Measurements from ENCODE around the gene CD2. TPM values are rescaled to one million over a fixed set of nuclear protein-coding genes. Genes with fewer than 3 reads are reported as not detected.

The CD2 gene
- total RNA-seq, 4 donors from 2014 or later = 1.9 to 9.7 (median 2.6) TPM

DNA sequence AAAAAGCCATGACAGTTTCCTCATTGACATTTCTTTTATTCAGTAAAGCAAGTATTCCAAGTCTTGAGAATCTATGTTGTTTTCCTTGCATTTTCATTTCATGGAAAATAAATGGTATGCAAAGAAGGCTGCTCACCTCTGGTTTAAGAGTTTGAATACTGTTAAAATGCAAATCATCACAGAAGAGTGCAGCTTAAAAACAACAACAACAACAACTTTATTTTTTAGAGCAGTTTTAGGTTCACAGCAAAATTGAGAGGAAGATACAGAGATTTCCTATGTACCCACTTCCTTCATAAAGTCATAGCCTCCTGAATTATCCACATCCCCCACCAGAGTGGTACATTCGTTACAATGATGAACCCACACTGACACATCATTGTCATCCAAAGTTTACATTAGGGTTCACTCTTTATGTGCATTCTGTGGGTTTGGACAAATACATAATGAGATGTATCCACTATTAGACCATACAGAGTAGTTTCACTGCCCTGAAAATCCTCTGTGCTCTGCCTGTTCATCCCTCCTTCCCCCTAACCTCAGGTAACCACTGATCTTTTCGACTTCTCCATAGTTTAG, 39.2 kb downstream of the CD2 start:
- no peak overlapping the region for H3K27ac ChIP-seq
- 77 to 79% methylated on average over 2 of the region's 2 CpGs for WGBS, 2 donors
- no peaks in the 10 kb centered on the region for H3K9me3 ChIP-seq
- no peaks in the 10 kb centered on the region for H3K27me3 ChIP-seq
- no peak for DNase-seq
- no peak overlapping the region for H3K4me3 ChIP-seq (replicated peaks in 1 of 3)
- H3K36me3 ChIP-seq = no peaks in the 10 kb centered on the region
- TF ChIP-seq POLR2A (IDR thresholded peaks at IDR 0.05) = no peak
- no peak for TF ChIP-seq CTCF (IDR thresholded peaks at IDR 0.05)
- intact Hi-C loops (cut with DNase I) = no loop called here
- no peaks in the 10 kb centered on the region for H3K4me1 ChIP-seq

- TF ChIP-seq POLR2A (IDR thresholded peaks at IDR 0.05) = no peak
- no peak for TF ChIP-seq CTCF (IDR thresholded peaks at IDR 0.05)
- H3K27ac ChIP-seq = no peak overlapping the region
- H3K4me3 ChIP-seq (replicated peaks in 1 of 3) = no peak overlapping the region
- no peaks in the 10 kb centered on the region for H3K36me3 ChIP-seq
- H3K4me1 ChIP-seq = no peaks in the 10 kb centered on the region
- no peak for DNase-seq
- no peaks in the 10 kb centered on the region for H3K9me3 ChIP-seq
- intact Hi-C loops (cut with DNase I) = no loop called here
- 87 to 91% methylated on average over 5 of the region's 5 CpGs for WGBS, 2 donors
- no peaks in the 10 kb centered on the region for H3K27me3 ChIP-seq
Measured at GRCh38 chr1:116794371-116794770, 40.1 kb downstream of the CD2 start.

DNA sequence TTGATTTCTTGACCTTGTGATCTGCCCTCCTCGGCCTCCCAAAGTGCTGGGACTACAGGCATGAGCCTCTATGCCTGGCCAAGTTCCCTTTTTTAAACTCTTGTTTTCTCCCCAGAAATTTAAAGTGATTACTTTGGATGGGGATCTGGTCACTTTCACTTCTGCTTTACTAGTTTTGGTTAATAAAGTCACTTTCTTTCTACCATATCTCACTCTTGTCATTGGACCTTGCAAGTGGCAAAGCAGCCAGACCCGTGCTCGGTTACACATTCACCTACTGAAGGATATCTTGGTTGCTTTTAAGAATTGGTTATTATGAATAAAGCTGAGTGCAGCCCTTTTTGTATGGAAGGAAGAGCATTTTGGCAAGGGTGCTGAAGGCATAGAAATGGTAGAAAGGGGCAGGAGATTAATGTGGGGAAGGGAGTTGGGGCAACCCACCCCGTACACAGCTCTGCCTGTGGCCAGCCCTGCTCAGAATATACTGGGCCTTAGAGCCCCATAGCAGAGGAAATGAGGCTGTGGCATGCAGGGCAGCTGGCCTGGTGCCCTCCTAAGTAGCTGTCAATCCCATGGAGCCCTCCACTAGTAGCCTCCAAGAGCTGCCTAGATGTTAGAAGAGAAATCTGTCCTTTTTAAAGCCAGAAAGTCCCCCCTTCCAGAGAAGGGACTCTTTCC, 40.7 kb downstream of the CD2 start:
- WGBS, 2 donors = 84 to 86% methylated on average over 4 of the region's 4 CpGs
- no peak for DNase-seq
- H3K4me1 ChIP-seq = no peaks in the 10 kb centered on the region
- intact Hi-C loops (cut with DNase I) = no loop called here
- H3K36me3 ChIP-seq = no peaks in the 10 kb centered on the region
- no peak overlapping the region for H3K4me3 ChIP-seq (replicated peaks in 1 of 3)
- H3K9me3 ChIP-seq = no peaks in the 10 kb centered on the region
- TF ChIP-seq CTCF (IDR thresholded peaks at IDR 0.05) (no peak), POLR2A (IDR thresholded peaks at IDR 0.05) (no peak)
- no peak overlapping the region for H3K27ac ChIP-seq
- H3K27me3 ChIP-seq = no peaks in the 10 kb centered on the region

DNA sequence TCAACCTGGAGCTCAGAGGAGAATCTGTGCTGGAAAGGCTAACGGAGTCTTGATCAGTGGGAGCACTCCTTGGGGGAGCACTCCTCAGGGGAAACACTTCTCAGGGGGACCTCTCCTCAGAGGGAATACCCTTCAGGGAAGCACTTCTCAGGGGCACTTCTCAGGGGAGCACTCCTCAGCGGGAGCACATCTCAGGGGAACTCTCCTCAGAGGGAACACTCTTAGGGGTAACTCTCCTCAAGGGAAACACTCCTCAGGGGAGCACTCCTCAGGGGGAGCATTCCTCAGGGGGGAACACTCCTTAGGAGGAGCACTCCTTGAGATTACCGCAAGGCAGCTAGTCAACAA, 41.2 kb downstream of the CD2 start:
- no peaks in the 10 kb centered on the region for H3K27me3 ChIP-seq
- no peak for DNase-seq
- WGBS, 2 donors = 70 to 91% methylated on average over 3 of the region's 3 CpGs
- H3K4me3 ChIP-seq (replicated peaks in 1 of 3) = no peak overlapping the region
- no peaks in the 10 kb centered on the region for H3K4me1 ChIP-seq
- no peaks in the 10 kb centered on the region for H3K9me3 ChIP-seq
- H3K36me3 ChIP-seq = no peaks in the 10 kb centered on the region
- intact Hi-C loops (cut with DNase I) = no loop called here
- TF ChIP-seq CTCF (IDR thresholded peaks at IDR 0.05) (no peak), POLR2A (IDR thresholded peaks at IDR 0.05) (no peak)
- no peak overlapping the region for H3K27ac ChIP-seq

DNA sequence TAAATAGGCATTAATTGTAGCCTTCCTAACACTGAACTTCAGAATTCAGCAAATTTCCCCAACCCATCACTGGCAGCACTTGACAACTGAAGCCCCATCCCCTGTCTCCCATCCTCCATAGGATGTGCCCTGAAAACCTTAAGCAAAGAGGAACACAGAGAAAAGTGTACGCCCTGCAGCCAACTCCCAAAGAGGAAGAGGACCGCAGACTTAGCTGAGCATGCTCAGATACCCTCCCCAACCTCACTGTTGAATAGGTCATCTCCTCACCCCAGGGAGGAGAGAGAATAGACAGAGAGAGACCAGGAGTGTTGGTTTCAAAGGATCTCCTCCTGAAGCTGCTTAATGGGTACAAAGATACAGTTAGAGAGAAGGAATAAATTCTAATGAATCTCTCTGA, 50.5 kb downstream of the CD2 start:
- Histone ChIP-seq H3K27me3 (no peaks in the 10 kb centered on the region), H3K4me1 (no peaks in the 10 kb centered on the region), H3K9me3 (no peaks in the 10 kb centered on the region), H3K4me3 (replicated peaks in 1 of 3) (no peak overlapping the region), H3K36me3 (no peaks in the 10 kb centered on the region), H3K27ac (no peak overlapping the region)
- WGBS, 2 donors = 71 to 76% methylated on average over 2 of the region's 2 CpGs
- intact Hi-C loops (cut with DNase I) = no loop called here
- no peak for DNase-seq
- TF ChIP-seq CTCF (IDR thresholded peaks at IDR 0.05) (no peak), POLR2A (IDR thresholded peaks at IDR 0.05) (no peak)

Data from thyroid gland (tissue), 4 donors.